Panc1 (cell line): ENCODE data around the gene USP43. TPM values are rescaled to one million over a fixed set of nuclear protein-coding genes. Genes with fewer than 3 reads are reported as not detected.

ENCODE experiments used
- ATAC-seq: fragments of 200-7000 bp; cut with Tn5 transposase; 2 replicates; pipeline ENCODE4 v1.9.1; 2020; ENCODE audit warnings: mild to moderate bottlenecking, moderate library complexity
- BruUV-seq: library from RNA; stranded (reverse); fragments of 400-500 nt; replicated peaks from 2 replicates; lab custom pipeline; 2021; lab: Mats Ljungman, UMichigan
- CTCF ChIA-PET: fragments of 300-600 bp; sonication (Branson Sonifier 250); formaldehyde crosslinking; loops from one replicate; lab custom pipeline; 2022; ENCODE audit warnings: antibody characterized with exemption; lab: Charles Lee
- POLR2A ChIA-PET: fragments of 300-600 bp; sonication (Branson Sonifier 250); formaldehyde crosslinking; loops from one replicate; lab custom pipeline; 2022; ENCODE audit warnings: antibody characterized with exemption; lab: Charles Lee
- DNase-seq: peaks from one replicate; pipeline ENCODE4 v3.0.0-alpha.2; 2010; ENCODE audit warnings: low read depth, low spot score
- H3K27ac ChIP-seq: 2 replicates; pipeline ENCODE4 v1.5.1; 2011; ENCODE audit warnings: mild to moderate bottlenecking, low read length, inconsistent platforms
- H3K27me3 ChIP-seq: fragments of 200-500 bp; sonication (Bioruptor generic); 2 replicates; pipeline ENCODE4 v1.6.0; 2014; ENCODE audit warnings: low read length, inconsistent platforms; ENCODE audit not compliant: control insufficient read depth, insufficient read depth
- H3K36me3 ChIP-seq: fragments of 200-500 bp; sonication (Bioruptor generic); 2 replicates; pipeline ENCODE4 v1.5.1; 2014; ENCODE audit warnings: inconsistent platforms, mild to moderate bottlenecking, low read length, moderate library complexity; ENCODE audit not compliant: control insufficient read depth, insufficient read depth
- H3K4me1 ChIP-seq: 2 replicates; pipeline ENCODE4 v1.5.1; 2011; ENCODE audit warnings: inconsistent platforms, mild to moderate bottlenecking, low read length, moderate library complexity; ENCODE audit not compliant: control insufficient read depth, insufficient read depth
- H3K4me3 ChIP-seq, 2 experiments: 2 replicates each; pipeline ENCODE4 v1.5.1; 2011 to 2012; ENCODE audit warnings: low read depth in 2 of 2, low read length in 2 of 2, mild to moderate bottlenecking in 2 of 2, inconsistent platforms in 1 of 2, moderate library complexity in 1 of 2
- H3K9me3 ChIP-seq: fragments of 200-500 bp; sonication (Bioruptor generic); 2 replicates; pipeline ENCODE4 v1.5.1; 2014; ENCODE audit warnings: low read depth, mild to moderate bottlenecking, inconsistent platforms, low read length, moderate library complexity; ENCODE audit not compliant: control insufficient read depth, insufficient read depth
- CTCF ChIP-seq: fragments of 450-650 bp; IDR thresholded peaks from 2 replicates; pipeline ENCODE4 v1.5.1; 2017; ENCODE audit warnings: mild to moderate bottlenecking
- POLR2AphosphoS5 ChIP-seq: IDR thresholded peaks from 2 replicates; pipeline ENCODE4 v1.6.1; 2012; ENCODE audit warnings: mild to moderate bottlenecking, low read depth, low read length, moderate library complexity
- REST ChIP-seq, 2 experiments: IDR thresholded peaks; 2 replicates each; pipeline ENCODE4 v1.6.1; 2011 to 2012; ENCODE audit warnings: low read depth in 2 of 2, control low read depth in 1 of 2, low read length in 1 of 2, mild to moderate bottlenecking in 1 of 2, moderate library complexity in 1 of 2; ENCODE audit not compliant: insufficient read depth in 1 of 2
- SIN3A ChIP-seq: IDR thresholded peaks from 2 replicates; pipeline ENCODE4 v1.6.1; 2012; ENCODE audit warnings: low read depth, mild to moderate bottlenecking, low read length, moderate library complexity, borderline replicate concordance; ENCODE audit not compliant: insufficient read depth
- TCF7L2 ChIP-seq: IDR thresholded peaks from 2 replicates; pipeline ENCODE4 v1.6.1; 2011; ENCODE audit warnings: mild to moderate bottlenecking, low read depth, low read length, inconsistent platforms
- in situ Hi-C: cut with HindIII; loops from 2 replicates; pipeline ENCODE4 v1.10.0; 2016; ENCODE audit warnings: low sequenced_read_pairs, low pct_unique_long_range_greater_than_20kb
- intact Hi-C: fragments of 100-400 bp; cut with micrococcal nuclease; formaldehyde crosslinking; loops from one replicate; pipeline ENCODE4 v1.10.0; 2022; ENCODE audit not compliant: unreplicated experiment
- total RNA-seq: library from RNA; stranded (reverse); gene quantifications from one replicate; pipeline ENCODE4 v1.2.1, GENCODE V29; 2021; ENCODE audit not compliant: unreplicated experiment

The USP43 gene
- total RNA-seq, 1 experiment from 2014 or later: 7.3 TPM

GRCh38 chr17:9647014-9647413 is 1.7 kb downstream of the USP43 start:
- TF ChIP-seq SIN3A (no peak), POLR2AphosphoS5 (no peak), TCF7L2 (no peak), REST (IDR thresholded peaks at IDR 0.05; ENCODE audit: insufficient read depth in 1 of 2, low read depth in 2 of 2, low read length in 1 of 2) (no peak)
- Histone ChIP-seq H3K9me3 (no peaks in the 10 kb centered on the region), H3K27ac (peak overlapping the region; percentile 88), H3K4me3 (peak overlapping the region; percentile 60 to 69), H3K27me3 (no peaks in the 10 kb centered on the region), H3K4me1 (peaks cover 12% of the 10 kb centered on the region; the same call in 1 of the 2 replicates), H3K36me3 (no peaks in the 10 kb centered on the region; the same call in 1 of the 2 replicates)
- in situ Hi-C loops: no loop called here
- CTCF ChIA-PET: interaction anchor here (1.0 kb wide), 1 partner anchor 70 kb away, joined by 3 read pairs; no protein-coding TSS in a partner anchor
- BruUV-seq: no TSS peak
- intact Hi-C loops: loop anchor here (2.0 kb wide), 1 partner anchor 70 kb away; the partner anchor contains the start of gene CFAP52
- no peak for ATAC-seq
- DNase-seq: no peak
- POLR2A ChIA-PET: no interaction called here

GRCh38 chr17:9648521-9649110 is 3.3 kb downstream of the USP43 start:
- peak overlapping the region; percentile 78 for H3K27ac ChIP-seq
- H3K4me1 ChIP-seq: peaks cover 12% of the 10 kb centered on the region; the same call in 1 of the 2 replicates
- ATAC-seq (peak; percentile 11), DNase-seq (no peak)
- no peaks in the 10 kb centered on the region for H3K9me3 ChIP-seq
- H3K27me3 ChIP-seq: no peaks in the 10 kb centered on the region
- H3K4me3 ChIP-seq: peak overlapping the region; percentile 38 to 49
- ChIA-PET CTCF (interaction anchor here (0.6 to 0.7 kb wide), 2 partner anchors 109 to 604 kb away, joined by 4 to 18 read pairs; no protein-coding TSS in a partner anchor), POLR2A (interaction anchor here (0.6 kb wide), 1 partner anchor 276 kb away, joined by 5 read pairs; no protein-coding TSS in a partner anchor)
- no peaks in the 10 kb centered on the region; the same call in 1 of the 2 replicates for H3K36me3 ChIP-seq
- 0 out of 2 replicates have a peak, but pooled peaks have one; percentile 42 for TF ChIP-seq SIN3A
- TF ChIP-seq POLR2AphosphoS5: no peak
- no peak for TF ChIP-seq REST (IDR thresholded peaks at IDR 0.05; ENCODE audit: insufficient read depth in 1 of 2, low read depth in 2 of 2, low read length in 1 of 2)
- no peak for TF ChIP-seq CTCF
- TF ChIP-seq TCF7L2: no peak
- intact Hi-C loops: no loop called here
- no TSS peak for BruUV-seq
- in situ Hi-C loops: no loop called here
